ENCODE measurements around the gene OTOG. TPM values are rescaled to one million over a fixed set of nuclear protein-coding genes. Genes with fewer than 3 reads are reported as not detected.

The OTOG gene
- total and polyA plus RNA-seq, 11 donors, result not detected

DNA sequence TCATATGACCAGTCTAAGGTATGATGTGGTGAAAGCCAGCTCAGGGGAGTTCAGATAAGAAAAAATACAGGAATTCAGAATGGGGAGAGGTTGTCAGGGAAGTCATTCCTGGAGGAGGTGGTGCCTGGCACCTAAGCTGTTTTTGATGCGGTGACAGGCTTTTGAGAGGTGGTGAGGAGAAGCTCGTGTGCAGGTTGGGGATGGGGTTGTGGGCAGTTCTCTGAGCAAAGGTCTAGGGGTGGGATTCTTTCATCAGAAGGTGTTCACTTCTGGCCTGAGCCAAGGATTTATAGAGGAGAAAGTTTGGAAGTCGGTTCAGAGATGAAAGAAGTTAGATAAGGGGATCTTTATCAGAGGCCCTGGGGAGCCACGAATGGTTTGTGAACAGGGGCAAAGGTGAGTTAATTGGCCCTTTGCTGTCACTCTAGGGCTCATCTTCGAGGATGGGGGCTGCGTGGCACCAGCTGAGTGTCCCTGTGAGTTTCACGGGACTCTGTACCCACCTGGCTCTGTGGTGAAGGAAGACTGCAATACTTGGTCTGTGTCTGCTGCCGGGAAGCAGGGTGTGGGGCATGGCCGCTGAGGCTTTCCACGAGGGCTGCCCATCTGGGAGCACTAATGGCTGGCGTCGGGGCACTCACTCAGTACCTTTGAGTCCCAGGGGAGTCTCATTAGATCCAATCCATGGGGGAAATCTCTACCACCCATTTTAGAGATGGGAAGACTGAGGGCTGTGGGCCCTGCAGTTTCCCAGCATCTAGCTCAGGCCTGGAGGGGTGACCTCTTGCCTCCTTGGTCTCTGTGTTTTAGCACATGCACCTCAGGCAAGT is 13.4 kb downstream of the OTOG start:
- ATAC-seq (no peak), DNase-seq (peak in 1 of 5 donors; percentile 6)
- intact Hi-C loops (cut with DNase I), result no loop called here
- H3K27ac ChIP-seq, result no peak overlapping the region
- no peaks in the 10 kb centered on the region for H3K36me3 ChIP-seq
- TF ChIP-seq POLR2A (IDR thresholded peaks at IDR 0.05), result no peak
- TF ChIP-seq, protein P1, sequence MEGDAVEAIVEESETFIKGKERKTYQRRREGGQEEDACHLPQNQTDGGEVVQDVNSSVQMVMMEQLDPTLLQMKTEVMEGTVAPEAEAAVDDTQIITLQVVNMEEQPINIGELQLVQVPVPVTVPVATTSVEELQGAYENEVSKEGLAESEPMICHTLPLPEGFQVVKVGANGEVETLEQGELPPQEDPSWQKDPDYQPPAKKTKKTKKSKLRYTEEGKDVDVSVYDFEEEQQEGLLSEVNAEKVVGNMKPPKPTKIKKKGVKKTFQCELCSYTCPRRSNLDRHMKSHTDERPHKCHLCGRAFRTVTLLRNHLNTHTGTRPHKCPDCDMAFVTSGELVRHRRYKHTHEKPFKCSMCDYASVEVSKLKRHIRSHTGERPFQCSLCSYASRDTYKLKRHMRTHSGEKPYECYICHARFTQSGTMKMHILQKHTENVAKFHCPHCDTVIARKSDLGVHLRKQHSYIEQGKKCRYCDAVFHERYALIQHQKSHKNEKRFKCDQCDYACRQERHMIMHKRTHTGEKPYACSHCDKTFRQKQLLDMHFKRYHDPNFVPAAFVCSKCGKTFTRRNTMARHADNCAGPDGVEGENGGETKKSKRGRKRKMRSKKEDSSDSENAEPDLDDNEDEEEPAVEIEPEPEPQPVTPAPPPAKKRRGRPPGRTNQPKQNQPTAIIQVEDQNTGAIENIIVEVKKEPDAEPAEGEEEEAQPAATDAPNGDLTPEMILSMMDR (IDR thresholded peaks at IDR 0.05), result no peak
- WGBS, 4 donors, result 50 to 56% (median 54%) methylated on average over 12 of the region's 12 CpGs
- H3K4me3 ChIP-seq, result no peak overlapping the region
- H3K4me1 ChIP-seq, result peaks cover 0 to 11% (median 0%) of the 10 kb centered on the region in 12 donors
- H3K9me3 ChIP-seq, result no peaks in the 10 kb centered on the region
- H3K27me3 ChIP-seq, result peaks cover 0 to 7% (median 0%) of the 10 kb centered on the region in 9 donors

DNA sequence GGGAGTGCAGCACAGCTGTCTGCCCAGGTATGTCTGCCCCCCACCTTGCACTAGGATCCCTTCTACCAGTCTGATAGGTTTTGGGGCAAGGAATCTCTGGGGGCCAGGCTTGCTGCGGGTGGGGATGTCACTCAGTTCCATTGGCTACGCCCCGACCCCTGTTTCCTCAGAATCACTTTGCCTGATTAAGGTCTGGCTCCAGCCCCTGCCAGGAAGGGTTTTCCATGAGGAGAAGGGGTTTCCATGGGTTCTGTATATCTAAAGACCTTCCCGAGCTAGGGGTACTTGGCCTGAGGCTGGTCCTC is 14.0 kb downstream of the OTOG start:
- peak in 1 of 5 donors; percentile 7 for DNase-seq
- no peak for ATAC-seq
- intact Hi-C loops (cut with DNase I), result no loop called here
- Histone ChIP-seq H3K9me3 (no peaks in the 10 kb centered on the region), H3K27me3 (peaks cover 0 to 7% (median 0%) of the 10 kb centered on the region in 9 donors), H3K36me3 (no peaks in the 10 kb centered on the region), H3K4me3 (no peak overlapping the region), H3K27ac (no peak overlapping the region), H3K4me1 (peaks cover 0 to 11% (median 0%) of the 10 kb centered on the region in 12 donors)
- WGBS, 4 donors, result 88 to 96% (median 93%) methylated on average over 4 of the region's 4 CpGs
- TF ChIP-seq, protein P1 (IDR thresholded peaks at IDR 0.05), result no peak
- TF ChIP-seq POLR2A (IDR thresholded peaks at IDR 0.05), result no peak

DNA sequence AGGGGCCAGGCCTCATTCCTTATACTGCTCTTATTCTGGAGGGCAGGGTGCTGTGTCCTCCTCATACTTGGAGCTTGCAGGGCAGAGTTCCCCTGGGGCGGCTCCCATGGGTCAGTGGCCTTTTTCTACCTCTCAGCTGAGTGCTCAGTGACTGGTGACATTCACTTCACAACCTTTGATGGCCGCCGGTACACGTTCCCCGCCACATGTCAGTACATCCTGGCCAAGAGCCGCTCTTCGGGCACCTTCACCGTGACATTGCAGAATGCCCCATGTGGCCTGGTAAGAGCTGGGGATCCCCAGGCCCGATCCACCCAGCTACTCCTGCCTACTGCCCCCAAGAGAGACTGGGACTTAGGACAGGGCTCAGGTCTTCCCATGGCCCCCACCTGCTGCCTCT is 14.5 kb downstream of the OTOG start:
- intact Hi-C loops (cut with DNase I), result no loop called here
- ATAC-seq (no peak), DNase-seq (peak in 1 of 5 donors; percentile 10)
- peaks cover 0 to 7% (median 0%) of the 10 kb centered on the region in 9 donors for H3K27me3 ChIP-seq
- H3K9me3 ChIP-seq, result no peaks in the 10 kb centered on the region
- TF ChIP-seq, protein P1 (IDR thresholded peaks at IDR 0.05), result no peak
- no peak for TF ChIP-seq POLR2A (IDR thresholded peaks at IDR 0.05)
- peaks cover 0 to 11% (median 0%) of the 10 kb centered on the region in 12 donors for H3K4me1 ChIP-seq
- 71 to 89% (median 80%) methylated on average over 9 of the region's 9 CpGs for WGBS, 4 donors
- H3K27ac ChIP-seq, result no peak overlapping the region
- H3K4me3 ChIP-seq, result no peak overlapping the region
- no peaks in the 10 kb centered on the region for H3K36me3 ChIP-seq

GRCh38 chr11:17563231-17563646 is 16.2 kb downstream of the OTOG start:
- Histone ChIP-seq H3K27me3 (peaks cover 0 to 7% (median 0%) of the 10 kb centered on the region in 9 donors), H3K36me3 (no peaks in the 10 kb centered on the region), H3K9me3 (no peaks in the 10 kb centered on the region), H3K27ac (no peak overlapping the region), H3K4me3 (no peak overlapping the region), H3K4me1 (peaks cover 0 to 11% (median 0%) of the 10 kb centered on the region in 12 donors)
- ATAC-seq, result peak in 3 of 4 donors; percentile 36 to 41 (median 36)
- DNase-seq, result peak in 1 of 5 donors; percentile 17
- TF ChIP-seq, protein P1 (IDR thresholded peaks at IDR 0.05), result no peak
- TF ChIP-seq POLR2A (IDR thresholded peaks at IDR 0.05), result no peak
- intact Hi-C loops (cut with DNase I), result no loop called here
